DND-41 (cell line): ENCODE measurements around the gene BMPER.

ENCODE experiments used
- ATAC-seq: fragments of 200-7000 bp; cut with Tn5 transposase; 3 replicates; pipeline ENCODE4 v1.9.1; 2021; ENCODE audit warnings: low read depth; ENCODE audit not compliant: insufficient read depth
- DNase-seq: peaks from one replicate; pipeline ENCODE4 v3.0.0-alpha.2; 2020
- H2AFZ ChIP-seq: 2 replicates; pipeline ENCODE4 v1.6.0; 2012; ENCODE audit warnings: low read depth, low read length
- H3K27ac ChIP-seq: 2 replicates; pipeline ENCODE4 v1.5.1; 2012; ENCODE audit warnings: low read length, inconsistent platforms
- H3K27me3 ChIP-seq: fragments of 200-600 bp; sonication (generic); 2 replicates; pipeline ENCODE4 v1.6.0; 2012; ENCODE audit warnings: low read length, mild to moderate bottlenecking, inconsistent platforms; ENCODE audit not compliant: insufficient read depth, poor library complexity
- H3K36me3 ChIP-seq: 2 replicates; pipeline ENCODE4 v1.5.1; 2012; ENCODE audit warnings: low read length, inconsistent platforms; ENCODE audit not compliant: insufficient read depth
- H3K4me1 ChIP-seq: 2 replicates; pipeline ENCODE4 v1.5.1; 2012; ENCODE audit warnings: mild to moderate bottlenecking, low read length; ENCODE audit not compliant: insufficient read depth
- H3K4me2 ChIP-seq: 2 replicates; pipeline ENCODE4 v1.6.0; 2012; ENCODE audit warnings: mild to moderate bottlenecking, moderate library complexity, low read length, inconsistent platforms; ENCODE audit not compliant: insufficient read depth
- H3K4me3 ChIP-seq, 2 experiments: fragments of 200-600 bp in 1 of 2; shearing (Covaris generic) in 1 of 2; 2 replicates each; pipeline ENCODE4 v1.5.1; 2012 to 2016; ENCODE audit warnings: inconsistent platforms in 2 of 2, low read length in 2 of 2, mild to moderate bottlenecking in 2 of 2, low read depth in 1 of 2, moderate library complexity in 1 of 2
- H3K79me2 ChIP-seq: 2 replicates; pipeline ENCODE4 v1.6.0; 2012; ENCODE audit warnings: low read length, inconsistent platforms; ENCODE audit not compliant: insufficient read depth
- H3K9ac ChIP-seq: 2 replicates; pipeline ENCODE4 v1.6.0; 2012; ENCODE audit warnings: low read depth, mild to moderate bottlenecking, inconsistent platforms, low read length, moderate library complexity
- H3K9me3 ChIP-seq: 2 replicates; pipeline ENCODE4 v1.5.1; 2012; ENCODE audit warnings: low read length, moderate library complexity, mild to moderate bottlenecking, inconsistent platforms; ENCODE audit not compliant: insufficient read depth, severe bottlenecking
- H4K20me1 ChIP-seq: 2 replicates; pipeline ENCODE4 v1.6.0; 2012; ENCODE audit warnings: low read length; ENCODE audit not compliant: insufficient read depth
- EZH2 ChIP-seq: IDR thresholded peaks from 3 replicates; pipeline ENCODE4 v1.6.1; 2012; ENCODE audit warnings: borderline replicate concordance, low read depth, mild to moderate bottlenecking, moderate library complexity, low read length, inconsistent platforms; ENCODE audit not compliant: severe bottlenecking
- TF ChIP-seq, protein P1 (sequence below): IDR thresholded peaks from 2 replicates; pipeline ENCODE4 v1.5.1; 2012; ENCODE audit warnings: borderline replicate concordance, low read length, moderate library complexity, mild to moderate bottlenecking; ENCODE audit not compliant: poor library complexity, severe bottlenecking; ENCODE audit errors: extremely low read depth

The BMPER gene

GRCh38 chr7:33868166-33868565 lies 37.2 kb upstream of the BMPER start:
- H3K4me2 ChIP-seq: no peak overlapping the region
- no peak for DNase-seq
- ATAC-seq: no peak
- TF ChIP-seq, protein P1, sequence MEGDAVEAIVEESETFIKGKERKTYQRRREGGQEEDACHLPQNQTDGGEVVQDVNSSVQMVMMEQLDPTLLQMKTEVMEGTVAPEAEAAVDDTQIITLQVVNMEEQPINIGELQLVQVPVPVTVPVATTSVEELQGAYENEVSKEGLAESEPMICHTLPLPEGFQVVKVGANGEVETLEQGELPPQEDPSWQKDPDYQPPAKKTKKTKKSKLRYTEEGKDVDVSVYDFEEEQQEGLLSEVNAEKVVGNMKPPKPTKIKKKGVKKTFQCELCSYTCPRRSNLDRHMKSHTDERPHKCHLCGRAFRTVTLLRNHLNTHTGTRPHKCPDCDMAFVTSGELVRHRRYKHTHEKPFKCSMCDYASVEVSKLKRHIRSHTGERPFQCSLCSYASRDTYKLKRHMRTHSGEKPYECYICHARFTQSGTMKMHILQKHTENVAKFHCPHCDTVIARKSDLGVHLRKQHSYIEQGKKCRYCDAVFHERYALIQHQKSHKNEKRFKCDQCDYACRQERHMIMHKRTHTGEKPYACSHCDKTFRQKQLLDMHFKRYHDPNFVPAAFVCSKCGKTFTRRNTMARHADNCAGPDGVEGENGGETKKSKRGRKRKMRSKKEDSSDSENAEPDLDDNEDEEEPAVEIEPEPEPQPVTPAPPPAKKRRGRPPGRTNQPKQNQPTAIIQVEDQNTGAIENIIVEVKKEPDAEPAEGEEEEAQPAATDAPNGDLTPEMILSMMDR: no peak
- TF ChIP-seq EZH2: no peak
- no peak overlapping the region for H3K4me3 ChIP-seq
- H3K27me3 ChIP-seq: no peaks in the 10 kb centered on the region
- H3K27ac ChIP-seq: no peak overlapping the region
- H4K20me1 ChIP-seq: no peaks in the 10 kb centered on the region
- no peaks in the 10 kb centered on the region for H3K79me2 ChIP-seq
- no peak overlapping the region for H3K9ac ChIP-seq
- H3K36me3 ChIP-seq: no peaks in the 10 kb centered on the region
- H3K9me3 ChIP-seq: no peaks in the 10 kb centered on the region
- H2AFZ ChIP-seq: no peak overlapping the region
- H3K4me1 ChIP-seq: no peaks in the 10 kb centered on the region

DNA sequence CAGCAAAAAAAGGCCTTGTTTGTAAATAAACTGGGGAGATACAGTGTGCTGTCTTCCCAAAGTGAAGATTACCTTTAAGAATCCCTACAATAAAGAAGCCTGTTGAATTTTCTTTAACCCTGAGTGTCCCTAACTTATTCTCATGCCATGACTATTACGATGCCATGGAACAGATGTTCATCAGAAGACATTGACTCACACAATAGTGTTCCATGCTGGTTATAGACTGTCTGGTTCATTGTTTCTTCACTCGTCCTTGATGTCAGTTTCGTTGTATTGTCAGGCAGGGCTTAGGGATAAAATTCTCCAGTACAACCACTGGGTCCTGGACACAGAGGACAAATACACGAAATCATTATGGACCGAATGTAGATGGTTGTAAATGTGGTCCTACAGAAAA lies 36.2 kb upstream of the BMPER start:
- H3K27me3 ChIP-seq: no peaks in the 10 kb centered on the region
- no peaks in the 10 kb centered on the region for H3K4me1 ChIP-seq
- no peak overlapping the region for H3K9ac ChIP-seq
- H3K79me2 ChIP-seq: no peaks in the 10 kb centered on the region
- H3K36me3 ChIP-seq: no peaks in the 10 kb centered on the region
- no peaks in the 10 kb centered on the region for H3K9me3 ChIP-seq
- TF ChIP-seq EZH2: no peak
- TF ChIP-seq, protein P1: no peak
- no peak overlapping the region for H2AFZ ChIP-seq
- ATAC-seq: no peak
- H3K27ac ChIP-seq: no peak overlapping the region
- DNase-seq: no peak
- H3K4me3 ChIP-seq: no peak overlapping the region
- no peaks in the 10 kb centered on the region for H4K20me1 ChIP-seq
- no peak overlapping the region for H3K4me2 ChIP-seq

DNA sequence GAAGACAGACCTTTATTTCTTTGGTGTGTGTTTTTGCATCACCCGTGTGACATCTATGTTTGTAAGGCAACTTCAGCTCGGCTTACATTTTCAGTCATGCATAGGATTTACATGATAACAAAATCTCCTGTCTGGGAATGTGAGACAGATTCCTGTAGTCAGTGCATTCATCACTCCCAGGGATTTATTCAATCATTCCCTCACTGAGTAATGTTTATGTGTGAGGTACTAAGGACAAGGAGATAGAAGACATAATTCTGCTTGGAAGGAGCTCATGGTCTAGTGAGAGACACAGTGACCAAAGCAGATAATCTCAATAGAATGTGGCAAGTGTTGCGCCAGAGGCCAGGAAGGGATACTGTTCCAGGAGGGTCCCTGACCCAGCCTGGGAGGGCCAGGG lies 35.2 kb upstream of the BMPER start:
- H2AFZ ChIP-seq: no peak overlapping the region
- TF ChIP-seq, protein P1: no peak
- no peak for TF ChIP-seq EZH2
- H3K9ac ChIP-seq: no peak overlapping the region
- DNase-seq (no peak), ATAC-seq (no peak)
- H3K4me2 ChIP-seq: no peak overlapping the region
- no peaks in the 10 kb centered on the region for H4K20me1 ChIP-seq
- no peaks in the 10 kb centered on the region for H3K27me3 ChIP-seq
- H3K4me3 ChIP-seq: no peak overlapping the region
- H3K79me2 ChIP-seq: no peaks in the 10 kb centered on the region
- H3K36me3 ChIP-seq: no peaks in the 10 kb centered on the region
- no peaks in the 10 kb centered on the region for H3K9me3 ChIP-seq
- no peaks in the 10 kb centered on the region for H3K4me1 ChIP-seq
- H3K27ac ChIP-seq: no peak overlapping the region

GRCh38 chr7:33872870-33873269 lies 32.5 kb upstream of the BMPER start:
- Histone ChIP-seq H4K20me1 (no peaks in the 10 kb centered on the region), H3K9ac (no peak overlapping the region), H3K79me2 (no peaks in the 10 kb centered on the region), H3K4me2 (no peak overlapping the region), H3K36me3 (no peaks in the 10 kb centered on the region), H3K4me1 (no peaks in the 10 kb centered on the region), H3K27ac (no peak overlapping the region), H3K4me3 (no peak overlapping the region), H2AFZ (no peak overlapping the region), H3K27me3 (no peaks in the 10 kb centered on the region), H3K9me3 (no peaks in the 10 kb centered on the region)
- no peak for DNase-seq
- no peak for TF ChIP-seq EZH2
- TF ChIP-seq, protein P1: no peak
- ATAC-seq: no peak
